B cell (primary cell): ENCODE measurements around the gene CAMK2D. TPM values are rescaled to one million over a fixed set of nuclear protein-coding genes. Genes with fewer than 3 reads are reported as not detected.

ENCODE experiments used
- ATAC-seq: fragments of 200-7000 bp; cut with Tn5 transposase; one replicate; pipeline ENCODE4 v1.10.0; 2021; ENCODE audit warnings: low read depth, mild to moderate bottlenecking, moderate number of reproducible peaks, moderate library complexity
- CTCF ChIA-PET: fragments of 350-600 bp; sonication (Branson Sonifier 250); formaldehyde crosslinking; loops from one replicate; lab custom pipeline; 2021; ENCODE audit warnings: antibody characterized with exemption, inconsistent platforms; lab: Charles Lee
- POLR2A ChIA-PET: fragments of 350-600 bp; sonication (Branson Sonifier 250); formaldehyde crosslinking; loops from one replicate; lab custom pipeline; 2021; ENCODE audit warnings: antibody characterized with exemption; lab: Charles Lee
- DNase-seq: peaks from one replicate; pipeline ENCODE4 v3.0.0; 2013
- H2AFZ ChIP-seq: 2 replicates; pipeline ENCODE4 v1.6.1; 2012; ENCODE audit warnings: mild to moderate bottlenecking, low read depth, low read length; ENCODE audit not compliant: insufficient read depth, poor library complexity, severe bottlenecking
- H3K27ac ChIP-seq, 2 donors: 1 replicate in 1 of 2; 2 replicates in 1 of 2; pipeline ENCODE4 v1.5.1; 2012 to 2013; ENCODE audit warnings: low read length in 2 of 2, mild to moderate bottlenecking in 2 of 2, moderate library complexity in 1 of 2
- H3K27me3 ChIP-seq, 4 experiments: fragments of 200-600 bp in 1 of 4; sonication (generic) in 1 of 4; replicated peaks in 1 of 4; 1 replicate in 2 of 4; 2 replicates in 2 of 4; pipeline versions ENCODE4 v1.6.1 to v1.7.0; 2013 to 2016; ENCODE audit warnings: low read length in 3 of 4, mild to moderate bottlenecking in 2 of 4, mixed read lengths in 1 of 4, moderate library complexity in 1 of 4; ENCODE audit not compliant: insufficient read depth in 4 of 4, control insufficient read depth in 3 of 4; ENCODE audit errors: control extremely low read depth in 1 of 4
- H3K36me3 ChIP-seq, 2 experiments: replicated peaks in 1 of 2; 1 replicate in 1 of 2; 2 replicates in 1 of 2; pipeline versions ENCODE4 v1.6.1 to v1.7.1; 2013; ENCODE audit warnings: low read length in 1 of 2; ENCODE audit not compliant: insufficient read depth in 2 of 2, control insufficient read depth in 1 of 2; ENCODE audit errors: control extremely low read depth in 1 of 2, extremely low read depth in 1 of 2
- H3K4me1 ChIP-seq, 2 donors: fragments of 200-600 bp in 1 of 2; sonication (generic) in 1 of 2; 1 replicate in 1 of 2; 2 replicates in 1 of 2; pipeline versions ENCODE4 v1.5.1 to v1.6.1; 2013 to 2017; ENCODE audit warnings: low read length in 2 of 2; ENCODE audit not compliant: control insufficient read depth in 2 of 2, insufficient read depth in 2 of 2
- H3K4me2 ChIP-seq: replicated peaks from 2 replicates; pipeline ENCODE3; 2012; ENCODE audit warnings: mild to moderate bottlenecking, low read depth, low read length; ENCODE audit not compliant: poor library complexity, severe bottlenecking
- H3K4me3 ChIP-seq, 5 experiments: fragments of 200-600 bp in 1 of 5; sonication (generic) in 1 of 5; 1 replicate in 3 of 5; 2 replicates in 2 of 5; pipeline versions ENCODE4 v1.5.1 to v1.7.0; 2011 to 2016; ENCODE audit warnings: low read length in 4 of 5, mild to moderate bottlenecking in 4 of 5, low read depth in 2 of 5, control low read depth in 1 of 5, moderate library complexity in 1 of 5; ENCODE audit not compliant: insufficient read depth in 1 of 5; ENCODE audit errors: control extremely low read depth in 1 of 5, extremely low read depth in 1 of 5
- H3K79me2 ChIP-seq: fragments of 200-600 bp; sonication (generic); one replicate; pipeline ENCODE4 v1.6.0; 2016; ENCODE audit warnings: low read length; ENCODE audit not compliant: control insufficient read depth, insufficient read depth
- H3K9ac ChIP-seq: fragments of 200-600 bp; sonication (generic); 2 replicates; pipeline ENCODE4 v1.6.1; 2017; ENCODE audit warnings: mild to moderate bottlenecking, low read length, moderate library complexity
- H3K9me3 ChIP-seq, 3 donors: one replicate each; pipeline versions ENCODE4 v1.6.1 to v1.7.1; 2013; ENCODE audit warnings: low read length in 2 of 3; ENCODE audit not compliant: control insufficient read depth in 2 of 3, insufficient read depth in 1 of 3; ENCODE audit errors: control extremely low read depth in 1 of 3
- H4K20me1 ChIP-seq: 2 replicates; pipeline ENCODE4 v1.6.0; 2012; ENCODE audit warnings: mild to moderate bottlenecking, low read length; ENCODE audit not compliant: insufficient read depth, control insufficient read depth, poor library complexity, severe bottlenecking
- H3K27ac Mint-ChIP-seq: one replicate; pipeline ENCODE4 v1.8.0; 2021; ENCODE audit warnings: mixed read lengths
- H3K27me3 Mint-ChIP-seq: one replicate; pipeline ENCODE4 v1.8.0; 2021; ENCODE audit warnings: mixed read lengths
- H3K4me1 Mint-ChIP-seq: one replicate; pipeline ENCODE4 v1.8.0; 2021; ENCODE audit warnings: mixed read lengths
- H3K4me3 Mint-ChIP-seq: one replicate; pipeline ENCODE4 v1.8.0; 2021; ENCODE audit warnings: mixed read lengths
- H3K9me3 Mint-ChIP-seq: one replicate; pipeline ENCODE4 v1.8.0; 2022; ENCODE audit warnings: mixed read lengths; ENCODE audit not compliant: insufficient read depth
- CTCF ChIP-seq: fragments of 200-600 bp; IDR thresholded peaks from one replicate; pipeline ENCODE4 v1.8.0; 2022; ENCODE audit warnings: antibody characterized with exemption, mild to moderate bottlenecking
- EZH2 ChIP-seq: IDR thresholded peaks from 2 replicates; pipeline ENCODE4 v1.6.1; 2012; ENCODE audit warnings: borderline replicate concordance, low read depth, mild to moderate bottlenecking, moderate library complexity, low read length; ENCODE audit not compliant: insufficient read depth, poor library complexity, severe bottlenecking
- WGBS: methylation state at CpG from one replicate; pipeline ENCODE4 v1.1.5; 2013; ENCODE audit warnings: missing lambda C conversion rate; ENCODE audit not compliant: insufficient coverage; 5-methylcytosine and 5-hydroxymethylcytosine counted together
- intact Hi-C: fragments of 100-400 bp; cut with micrococcal nuclease; formaldehyde crosslinking; loops from one replicate; pipeline ENCODE4 v1.10.0; 2022
- polyA plus RNA-seq: library from polyadenylated mRNA; depleted of rRNA; stranded (reverse); fragments of >200 nt; gene quantifications from 2 replicates; pipeline ENCODE4 v1.2.3, GENCODE V29; 2012
- total RNA-seq, 2 donors: library from RNA; stranded (reverse); fragments of 120-200 nt in 1 of 2; gene quantifications; 1 replicate in 1 of 2; 2 replicates in 1 of 2; pipeline versions ENCODE4 v1.2.3 to v1.2.4, GENCODE V29; 2013 to 2022

CAMK2D gene
- total and polyA plus RNA-seq, 2 donors (not counting 1 experiment from before 2014, with no cell fraction given): 26.3 to 57.0 TPM

GRCh38 chr4:113505044-113505443, 256.5 kb downstream of the CAMK2D start:
- H4K20me1 ChIP-seq: no peaks in the 10 kb centered on the region
- no peak overlapping the region for H3K9ac ChIP-seq
- CTCF ChIA-PET: no interaction called here
- intact Hi-C loops: no loop called here
- no peaks in the 10 kb centered on the region for H3K9me3 ChIP-seq
- POLR2A ChIA-PET: no interaction called here
- no peak overlapping the region for H2AFZ ChIP-seq
- H3K27ac Mint-ChIP-seq: no peak overlapping the region
- no peak overlapping the region for H3K27ac ChIP-seq
- H3K4me3 Mint-ChIP-seq: no peak overlapping the region
- TF ChIP-seq CTCF: no peak
- TF ChIP-seq EZH2: no peak
- H3K4me3 ChIP-seq: no peak overlapping the region
- peaks cover 3% of the 10 kb centered on the region for H3K9me3 Mint-ChIP-seq
- H3K27me3 Mint-ChIP-seq: no peaks in the 10 kb centered on the region
- H3K4me1 ChIP-seq: no peaks in the 10 kb centered on the region
- peaks cover 10 to 44% of the 10 kb centered on the region in 2 experiments for H3K36me3 ChIP-seq
- no peak for DNase-seq
- H3K27me3 ChIP-seq: no peaks in the 10 kb centered on the region
- H3K79me2 ChIP-seq: no peaks in the 10 kb centered on the region
- H3K4me2 ChIP-seq: no peak overlapping the region
- ATAC-seq: no peak
- no peaks in the 10 kb centered on the region for H3K4me1 Mint-ChIP-seq
- WGBS: 98% methylated on average over 5 of the region's 5 CpGs

- Histone ChIP-seq H4K20me1 (no peaks in the 10 kb centered on the region), H2AFZ (no peak overlapping the region), H3K9ac (no peak overlapping the region), H3K4me2 (no peak overlapping the region), H3K4me3 (no peak overlapping the region), H3K27me3 (no peaks in the 10 kb centered on the region), H3K27ac (no peak overlapping the region), H3K36me3 (peaks cover 6 to 42% of the 10 kb centered on the region in 2 experiments), H3K79me2 (no peaks in the 10 kb centered on the region), H3K4me1 (no peaks in the 10 kb centered on the region), H3K9me3 (no peaks in the 10 kb centered on the region)
- CTCF ChIA-PET: no interaction called here
- Mint-ChIP-seq H3K27me3 (no peaks in the 10 kb centered on the region), H3K4me1 (no peaks in the 10 kb centered on the region), H3K9me3 (peaks cover 3% of the 10 kb centered on the region), H3K27ac (no peak overlapping the region), H3K4me3 (no peak overlapping the region)
- ATAC-seq (no peak), DNase-seq (no peak)
- POLR2A ChIA-PET: no interaction called here
- intact Hi-C loops: no loop called here
- WGBS: no CpG with 5 or more reads among the region's 3 CpGs
- TF ChIP-seq CTCF (no peak), EZH2 (no peak)
Measured at GRCh38 chr4:113504422-113504821, 257.1 kb downstream of the CAMK2D start.
